ENCODE data around the gene STK40.
A peak's percentile ranks its signal among the peaks of the same experiment; 100 is the strongest.

The STK40 gene

DNA sequence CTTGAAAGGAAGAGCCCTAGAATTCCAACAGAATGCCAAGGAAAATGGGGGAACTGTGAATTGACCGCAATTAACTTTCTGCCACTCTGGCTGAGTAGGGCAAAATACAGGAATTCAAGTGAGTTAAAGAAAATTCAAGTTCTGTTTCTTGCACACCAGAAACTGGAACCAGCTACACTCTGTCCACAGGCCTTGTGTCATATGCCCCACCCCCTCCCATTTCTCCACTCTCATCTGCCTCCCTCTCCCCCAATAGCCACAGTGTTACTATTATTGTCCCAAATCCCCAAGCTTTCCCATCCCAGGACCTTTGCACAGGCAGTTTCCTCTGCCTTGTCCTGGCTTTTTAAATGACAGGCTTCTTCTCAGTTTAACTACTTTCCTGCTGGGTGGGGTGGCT lies 4.3 kb upstream of the STK40 start:
- DNase-seq (ENCODE audit: insufficient read length, low spot score) (no peak), FAIRE-seq (no peak)
- TF ChIP-seq, protein P1, sequence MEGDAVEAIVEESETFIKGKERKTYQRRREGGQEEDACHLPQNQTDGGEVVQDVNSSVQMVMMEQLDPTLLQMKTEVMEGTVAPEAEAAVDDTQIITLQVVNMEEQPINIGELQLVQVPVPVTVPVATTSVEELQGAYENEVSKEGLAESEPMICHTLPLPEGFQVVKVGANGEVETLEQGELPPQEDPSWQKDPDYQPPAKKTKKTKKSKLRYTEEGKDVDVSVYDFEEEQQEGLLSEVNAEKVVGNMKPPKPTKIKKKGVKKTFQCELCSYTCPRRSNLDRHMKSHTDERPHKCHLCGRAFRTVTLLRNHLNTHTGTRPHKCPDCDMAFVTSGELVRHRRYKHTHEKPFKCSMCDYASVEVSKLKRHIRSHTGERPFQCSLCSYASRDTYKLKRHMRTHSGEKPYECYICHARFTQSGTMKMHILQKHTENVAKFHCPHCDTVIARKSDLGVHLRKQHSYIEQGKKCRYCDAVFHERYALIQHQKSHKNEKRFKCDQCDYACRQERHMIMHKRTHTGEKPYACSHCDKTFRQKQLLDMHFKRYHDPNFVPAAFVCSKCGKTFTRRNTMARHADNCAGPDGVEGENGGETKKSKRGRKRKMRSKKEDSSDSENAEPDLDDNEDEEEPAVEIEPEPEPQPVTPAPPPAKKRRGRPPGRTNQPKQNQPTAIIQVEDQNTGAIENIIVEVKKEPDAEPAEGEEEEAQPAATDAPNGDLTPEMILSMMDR (IDR thresholded peaks at IDR 0.05; ENCODE audit: insufficient read depth, missing control alignments), result no peak

DNA sequence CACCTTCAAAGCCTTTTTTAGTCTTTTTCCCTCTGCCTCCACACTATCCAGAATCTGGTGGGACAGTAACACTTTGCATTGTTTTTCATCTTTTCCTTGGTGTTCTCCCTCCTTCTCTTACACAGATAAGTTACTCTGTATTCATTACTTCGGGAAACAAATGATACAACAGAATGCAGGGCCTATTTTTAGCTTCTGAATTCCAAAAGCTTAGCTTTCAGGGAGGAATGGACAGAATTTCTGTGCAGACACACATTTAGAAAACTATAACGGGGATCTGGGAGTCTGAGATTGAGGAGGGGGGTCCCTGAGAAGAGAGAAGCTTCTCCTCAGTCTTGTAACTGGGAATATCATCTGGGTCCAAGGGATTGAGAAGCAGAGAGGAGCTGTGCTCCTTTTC lies 3.5 kb upstream of the STK40 start:
- FAIRE-seq, result no peak
- DNase-seq (ENCODE audit: insufficient read length, low spot score), result no peak
- TF ChIP-seq, protein P1 (IDR thresholded peaks at IDR 0.05; ENCODE audit: insufficient read depth, missing control alignments), result no peak

DNA sequence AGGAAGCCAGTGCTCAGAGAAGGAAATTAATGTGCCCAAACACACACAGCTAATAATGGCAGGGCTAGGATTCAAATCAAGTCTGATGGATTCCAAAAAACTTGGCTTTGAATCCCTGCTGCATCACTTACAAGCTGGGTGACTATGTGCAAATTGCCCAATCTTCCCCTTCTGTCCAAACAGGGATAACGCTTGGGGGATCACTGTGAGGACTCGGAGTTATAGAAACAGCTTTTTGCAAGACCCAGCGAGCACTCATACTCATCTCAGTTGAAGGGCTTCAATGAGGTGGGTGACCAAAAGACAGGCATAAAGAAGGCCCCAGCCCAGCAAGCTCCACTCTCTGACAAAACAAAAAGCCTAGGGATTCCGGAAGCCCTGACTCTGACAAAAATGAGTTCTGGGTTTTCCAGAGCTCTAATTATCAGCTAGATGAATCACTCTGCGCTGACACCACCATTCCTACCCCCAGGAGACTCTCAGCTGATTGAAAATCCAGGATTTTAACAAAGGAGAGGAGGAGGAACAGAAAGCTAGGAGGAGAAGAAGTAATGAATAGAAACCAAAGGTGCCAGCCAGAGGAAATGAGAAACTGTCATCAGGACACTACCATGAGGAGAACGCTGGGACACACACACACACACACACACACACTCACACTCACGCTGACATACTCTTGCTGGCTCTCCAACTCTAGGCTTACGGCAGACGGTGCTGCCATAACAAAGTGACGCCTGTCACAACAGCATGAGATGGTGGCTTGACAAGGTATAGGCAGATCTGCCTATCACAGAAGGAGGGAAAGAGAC lies 1.6 kb upstream of the STK40 start:
- DNase-seq (ENCODE audit: insufficient read length, low spot score) (no peak), FAIRE-seq (no peak)
- TF ChIP-seq, protein P1 (IDR thresholded peaks at IDR 0.05; ENCODE audit: insufficient read depth, missing control alignments), result no peak

DNA sequence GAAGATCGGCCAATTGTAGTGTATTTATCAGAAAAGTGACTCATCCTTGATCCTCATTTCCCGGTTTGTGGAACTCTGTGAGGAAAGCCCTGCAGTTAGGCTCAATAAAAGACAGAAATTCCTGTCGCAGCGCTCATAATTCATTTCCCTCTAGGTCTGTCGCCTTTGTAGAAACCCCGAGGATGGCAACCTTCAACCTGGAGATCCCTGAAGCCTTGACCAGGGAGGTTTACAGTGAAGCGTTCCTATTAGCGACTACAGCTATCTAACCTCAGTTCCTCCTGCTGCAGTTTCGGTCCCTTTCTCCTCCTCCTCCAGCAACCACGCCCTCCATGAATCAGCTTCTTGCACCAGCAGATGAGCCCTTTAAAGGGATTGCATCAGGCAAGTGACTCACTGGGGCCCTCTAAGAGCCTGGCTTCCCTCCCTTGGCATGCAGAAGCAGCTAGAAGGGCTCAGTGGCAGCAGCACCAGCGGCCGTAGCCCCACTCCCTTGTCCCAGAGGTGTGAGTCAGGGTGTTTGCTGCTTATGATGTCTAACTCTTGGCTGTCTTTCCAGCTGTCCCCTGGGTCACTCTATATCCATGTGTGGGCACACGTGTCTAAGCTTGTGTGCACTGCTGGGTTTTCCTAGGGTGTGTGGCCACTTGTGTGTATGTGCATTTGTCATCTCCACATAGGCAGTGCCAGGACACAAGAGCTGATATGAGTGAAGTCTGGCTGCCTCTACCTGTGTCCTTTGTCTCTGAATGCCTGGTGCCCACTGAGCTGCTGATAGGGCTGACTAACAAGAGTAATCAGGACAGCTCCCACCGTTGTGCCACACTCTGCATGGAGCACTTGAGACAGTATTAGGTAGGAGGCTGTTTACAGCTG lies 779 bp upstream of the STK40 start:
- TF ChIP-seq, protein P1 (IDR thresholded peaks at IDR 0.05; ENCODE audit: insufficient read depth, missing control alignments), result peak; percentile 5
- FAIRE-seq (peak; percentile 21), DNase-seq (ENCODE audit: insufficient read length, low spot score) (no peak)

DNA sequence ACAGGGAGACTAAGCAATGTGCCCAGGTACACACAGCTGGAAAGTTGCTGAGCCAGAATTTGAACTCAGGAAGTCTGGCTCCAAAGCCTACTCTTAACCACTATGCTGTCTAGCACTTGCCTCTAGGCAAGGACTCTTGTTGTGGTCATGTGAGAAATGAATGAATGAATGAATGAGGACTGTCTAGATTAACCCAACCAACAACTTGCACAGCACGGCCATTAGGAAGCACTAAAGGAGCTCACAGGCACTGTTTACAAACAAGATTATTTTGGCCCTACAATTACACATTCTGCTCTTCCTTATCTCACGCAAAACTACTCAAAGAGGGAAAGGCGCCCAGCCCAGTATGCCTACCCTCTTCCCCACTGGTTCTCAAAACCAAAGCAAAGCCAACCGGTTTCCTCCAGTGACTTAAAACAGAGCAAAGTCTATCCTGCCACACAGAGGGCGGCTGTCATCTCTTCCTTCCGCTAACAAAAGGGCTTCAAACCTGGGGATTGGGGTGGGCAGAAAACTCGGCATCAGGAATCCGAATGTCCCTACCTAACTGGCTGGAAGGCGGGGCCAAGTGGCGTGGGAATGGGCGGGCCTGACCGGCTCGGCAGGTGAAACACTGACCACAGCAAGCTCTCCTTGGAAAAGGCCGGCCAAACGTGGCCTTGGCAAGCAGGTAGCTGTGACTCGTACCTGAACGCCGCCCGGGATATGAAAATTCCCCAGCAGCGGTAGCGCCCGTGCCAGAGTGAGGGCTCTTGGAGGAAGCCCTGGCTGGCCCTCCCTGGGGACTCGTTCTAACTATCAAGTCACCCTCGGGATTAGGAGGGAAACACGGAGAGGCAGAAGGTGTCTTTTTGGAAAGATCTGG lies 948 bp downstream of the STK40 start:
- FAIRE-seq, result no peak

DNA sequence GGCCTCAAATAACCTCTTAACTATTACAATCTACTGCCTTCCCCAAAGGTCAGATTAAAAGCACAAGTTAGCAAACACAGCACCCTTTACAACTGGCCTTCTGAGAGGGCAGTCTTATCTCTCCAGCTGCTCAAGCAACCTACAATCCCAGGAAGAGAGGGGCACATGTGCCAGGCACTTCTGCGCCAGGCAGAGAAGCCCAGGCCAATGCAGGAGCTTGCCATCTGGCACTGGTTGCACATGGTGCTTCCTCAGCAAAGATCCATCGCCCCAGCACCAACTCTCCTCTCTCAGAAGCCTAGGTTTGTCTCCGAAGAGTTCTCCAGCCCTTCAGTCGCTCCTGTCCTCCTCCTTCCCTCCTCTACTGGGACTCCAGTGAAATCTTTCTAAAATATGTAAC lies 2.5 kb downstream of the STK40 start:
- TF ChIP-seq, protein P1 (IDR thresholded peaks at IDR 0.05; ENCODE audit: insufficient read depth, missing control alignments), result no peak
- DNase-seq (ENCODE audit: insufficient read length, low spot score), result no peak
- FAIRE-seq, result no peak

More for the DNA sequence above, 948 bp downstream of the STK40 start:
- TF ChIP-seq, protein P1 (IDR thresholded peaks at IDR 0.05; ENCODE audit: insufficient read depth, missing control alignments), result no peak
- DNase-seq (ENCODE audit: insufficient read length, low spot score), result no peak
